Astrocyte (in vitro differentiated cells and primary cell): Measurements from ENCODE around the gene ASB15.

Experiments
- CTCF ChIP-seq: IDR thresholded peaks from 2 replicates; pipeline ENCODE4 v1.5.1; 2011; ENCODE audit warnings: low read depth, mild to moderate bottlenecking, inconsistent platforms, low read length, moderate library complexity; ENCODE audit not compliant: insufficient read depth
- EZH2 ChIP-seq: IDR thresholded peaks from 2 replicates; pipeline ENCODE4 v1.6.1; 2012; ENCODE audit warnings: mild to moderate bottlenecking, low read length, inconsistent platforms; ENCODE audit not compliant: insufficient read depth

GRCh38 chr7:123573896-123574467 lies 27.6 kb upstream of the ASB15 start:
- TF ChIP-seq CTCF (no peak), EZH2 (no peak)
